ENCODE measurements around the gene AAGAB. TPM values are rescaled to one million over a fixed set of nuclear protein-coding genes. Genes with fewer than 3 reads are reported as not detected.

The AAGAB gene, protein sequence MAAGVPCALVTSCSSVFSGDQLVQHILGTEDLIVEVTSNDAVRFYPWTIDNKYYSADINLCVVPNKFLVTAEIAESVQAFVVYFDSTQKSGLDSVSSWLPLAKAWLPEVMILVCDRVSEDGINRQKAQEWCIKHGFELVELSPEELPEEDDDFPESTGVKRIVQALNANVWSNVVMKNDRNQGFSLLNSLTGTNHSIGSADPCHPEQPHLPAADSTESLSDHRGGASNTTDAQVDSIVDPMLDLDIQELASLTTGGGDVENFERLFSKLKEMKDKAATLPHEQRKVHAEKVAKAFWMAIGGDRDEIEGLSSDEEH
- total RNA-seq (2022; extraction: Qiagen RNA extraction): 62.7 to 69.6 TPM (median 65.9 TPM) in 5 replicates

DNA sequence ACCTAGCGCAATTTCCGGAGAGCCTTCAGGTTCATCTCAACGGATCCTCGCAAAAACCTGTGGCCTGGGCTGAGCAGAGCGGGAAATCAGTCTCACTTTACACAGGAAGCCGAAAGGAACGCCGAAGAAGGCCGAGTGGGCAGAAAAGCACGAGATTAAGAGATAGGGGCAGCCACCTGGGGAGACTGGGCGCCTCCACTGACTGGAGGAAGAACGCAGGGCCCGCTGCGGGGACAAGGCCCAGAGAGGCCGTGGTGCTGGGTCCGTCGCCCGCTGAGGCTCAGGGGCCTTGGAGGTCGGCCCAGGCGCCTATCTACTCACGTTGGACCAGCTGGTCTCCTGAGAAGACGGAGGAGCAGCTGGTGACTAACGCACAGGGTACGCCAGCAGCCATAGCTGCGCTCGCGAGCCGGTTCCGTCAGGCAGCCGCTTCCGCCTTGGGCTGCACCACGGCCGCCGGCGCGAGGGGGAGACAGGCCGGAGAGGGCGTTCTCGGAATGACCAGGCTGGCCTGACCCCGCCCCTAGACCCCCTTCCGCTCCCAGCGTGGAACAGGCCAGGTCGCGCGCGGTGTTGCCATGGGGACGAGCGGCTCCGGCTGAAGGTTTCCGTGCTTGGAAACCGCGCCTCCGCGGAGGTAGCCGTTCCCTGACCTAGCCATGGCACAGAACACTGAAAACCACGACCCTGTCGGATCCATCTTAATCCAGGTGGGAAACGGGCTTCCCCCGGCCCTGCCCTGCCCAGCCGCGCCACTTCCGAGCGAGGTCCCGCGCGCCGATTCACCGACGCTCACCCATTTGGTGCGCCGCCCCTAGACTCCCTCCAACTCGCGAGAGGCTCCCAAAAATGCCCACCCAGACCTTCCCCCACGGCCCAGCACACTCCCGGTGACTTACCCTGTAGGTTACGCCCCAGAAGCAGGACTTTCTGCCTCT lies at the start of gene AAGAB, which contains the start of gene IQCH:
Gene AAGAB, minus strand, starts transcription at position 424 of the 938 bp plus-strand sequence. Its CDS starts 30 bp downstream, at position 394.
Gene IQCH, plus strand, starts transcription at position 549 of the 938 bp plus-strand sequence. Its CDS starts 111 bp downstream, at position 660.

Other genes starting within 250 kb of the AAGAB start
- 91.9 to 141 TPM (median 130 TPM) in 5 replicates for gene SMAD3, start 189.1 kb downstream of the AAGAB start, total RNA-seq (2022; extraction: Qiagen RNA extraction)
- gene IQCH, start 125 bp upstream of the AAGAB start, total RNA-seq (2022; extraction: Qiagen RNA extraction): 0.74 to 2.0 TPM (median 1.8 TPM) in 5 replicates

Measured in A549 treated with Mapracorat at 1 μM for 4 hours (cell line).